Stimulated activated CD8-positive, alpha-beta memory T cell treated with anti-CD3 and anti-CD28 coated beads, Interleukin-2, amount 100 ng/mL, for 1 hour (primary cell): Measurements from ENCODE around the gene CCDC107.

Source experiments
- DNase-seq, 2 donors: peaks; one replicate each; pipeline ENCODE4 v3.0.0-alpha.2; 2020; ENCODE audit warnings: low read depth in 2 of 2

CCDC107 gene

GRCh38 chr9:35702696-35703095, 44.6 kb downstream of the CCDC107 start:
- no peak for DNase-seq

- no peak for DNase-seq
Measured at GRCh38 chr9:35703906-35704672, 46.0 kb downstream of the CCDC107 start.

DNA sequence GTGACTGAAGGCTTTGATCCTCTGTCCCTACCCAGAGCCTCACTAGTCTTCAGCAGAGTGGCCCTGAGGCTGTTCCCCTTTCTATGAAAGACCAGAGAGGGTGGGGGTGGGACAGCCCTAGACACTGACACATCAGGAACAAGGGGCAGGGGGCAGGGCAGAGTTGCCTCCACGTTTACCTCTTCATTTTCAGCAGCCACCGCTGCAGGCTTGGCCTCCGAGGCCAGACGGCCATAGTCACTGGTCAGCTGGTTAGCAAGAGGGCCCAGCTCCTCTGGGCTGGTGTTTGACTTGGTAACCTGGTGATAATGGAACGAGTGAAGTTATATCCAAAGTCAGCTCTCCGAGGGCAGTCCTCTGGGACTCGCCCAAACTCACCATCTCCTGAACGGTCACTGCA, 47.3 kb downstream of the CCDC107 start:
- no peak for DNase-seq

DNA sequence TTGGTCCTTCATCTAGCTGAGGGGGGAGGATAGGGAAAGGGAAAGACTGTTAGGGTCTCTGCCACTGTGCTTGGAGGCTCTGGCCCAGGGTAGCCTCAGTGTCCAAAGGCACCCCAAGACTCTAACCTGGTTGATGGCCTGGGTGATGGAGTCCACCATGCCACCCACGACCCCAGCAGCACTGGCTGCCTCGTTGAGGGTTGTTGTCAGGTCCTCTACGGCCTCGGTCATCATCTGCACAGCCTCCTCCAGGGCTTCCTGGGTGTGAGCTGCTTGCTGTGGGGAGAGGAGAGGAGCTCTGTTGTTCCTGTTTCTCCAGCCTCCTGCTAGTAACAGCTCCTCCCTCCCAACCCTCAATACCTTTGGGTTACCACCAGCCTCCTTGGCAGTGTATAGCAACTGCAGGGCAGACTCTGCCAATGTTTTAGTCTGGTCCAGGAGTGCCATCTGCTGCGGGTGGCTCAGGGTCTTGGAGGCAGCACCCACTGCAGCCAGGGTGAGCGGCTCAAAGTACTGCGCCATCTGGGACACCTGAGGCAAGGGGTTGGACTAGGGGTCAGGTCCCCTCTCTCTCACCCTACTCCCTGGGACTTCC, 47.8 kb downstream of the CCDC107 start:
- DNase-seq, result no peak

- DNase-seq, result no peak
Measured at GRCh38 chr9:35706951-35707350, 48.9 kb downstream of the CCDC107 start.

DNA sequence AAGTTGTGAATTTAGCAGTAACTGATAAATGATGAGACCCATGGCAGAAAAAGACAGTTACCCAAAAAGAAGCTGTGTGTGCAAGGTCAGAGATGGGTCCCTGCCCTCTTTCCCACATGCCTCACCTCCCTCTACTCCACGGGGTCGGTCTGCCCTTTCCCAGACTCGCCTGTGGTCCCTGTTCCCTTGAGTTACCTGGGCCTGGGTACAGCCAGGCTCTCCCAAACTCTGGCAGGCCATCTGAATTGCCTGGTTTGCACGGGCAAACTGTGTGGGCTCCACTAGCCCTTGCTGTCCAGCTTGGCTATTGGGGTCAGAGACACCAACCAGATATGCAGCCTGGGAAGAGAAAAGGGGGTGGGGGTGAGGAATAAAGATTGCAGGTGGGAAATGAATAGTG, 50.1 kb downstream of the CCDC107 start:
- no peak for DNase-seq

GRCh38 chr9:35710818-35711500, 52.9 kb downstream of the CCDC107 start:
- no peak for DNase-seq
